Gastrocnemius medialis (tissue), 4 donors: ENCODE measurements around the gene ZNF710. TPM values are rescaled to one million over a fixed set of nuclear protein-coding genes. Genes with fewer than 3 reads are reported as not detected.

Source experiments
- ATAC-seq, 2 donors: fragments of 150-250 bp; one replicate each; pipeline ENCODE4 v1.9.1; 2016
- DNase-seq, 2 donors: peaks; one replicate each; pipeline ENCODE4 v3.0.0-alpha.2; 2019
- H3K27ac ChIP-seq, 4 donors: fragments of 200-600 bp; sonication (generic); 1 replicate in 1 of 4; 2 replicates in 3 of 4; pipeline ENCODE4 v1.5.1; 2016 to 2018; ENCODE audit warnings: mild to moderate bottlenecking in 2 of 4, moderate library complexity in 1 of 4
- H3K27me3 ChIP-seq, 3 donors: fragments of 200-600 bp; sonication (generic) in 2 of 3; 1 replicate in 1 of 3; 2 replicates in 2 of 3; pipeline versions ENCODE4 v1.5.1 to v1.6.0; 2016 to 2019; ENCODE audit warnings: mild to moderate bottlenecking in 1 of 3, moderate library complexity in 1 of 3
- H3K36me3 ChIP-seq, 2 donors: fragments of 200-600 bp; sonication (generic) in 1 of 2; one replicate each; pipeline ENCODE4 v1.5.1; 2017 to 2018
- H3K4me1 ChIP-seq, 2 donors: fragments of 200-600 bp; sonication (generic) in 1 of 2; one replicate each; pipeline ENCODE4 v1.5.1; 2016 to 2017; ENCODE audit warnings: mild to moderate bottlenecking in 2 of 2
- H3K4me3 ChIP-seq, 4 donors: fragments of 200-600 bp; sonication (generic) in 3 of 4; 1 replicate in 1 of 4; 2 replicates in 3 of 4; pipeline ENCODE4 v1.5.1; 2016 to 2019; ENCODE audit warnings: mild to moderate bottlenecking in 2 of 4
- H3K9me3 ChIP-seq, 3 donors: fragments of 200-600 bp; sonication (generic) in 2 of 3; 1 replicate in 1 of 3; 2 replicates in 2 of 3; pipeline ENCODE4 v1.5.1; 2016 to 2019
- POLR2A ChIP-seq, 2 donors: fragments of 450-650 bp; IDR thresholded peaks; one replicate each; pipeline ENCODE4 v1.6.1; 2017; ENCODE audit warnings: antibody characterized with exemption in 2 of 2, mild to moderate bottlenecking in 2 of 2, moderate library complexity in 2 of 2
- in situ Hi-C, 4 donors: fragments of 200-750 bp; cut with MboI; loops; one replicate each; pipeline versions ENCODE4 v1.15.0 to v1.8.0; 2017; ENCODE audit warnings: low sequenced_read_pairs in 4 of 4
- intact Hi-C: fragments of 100-400 bp; cut with DNase I; formaldehyde crosslinking; loops from one replicate; pipeline ENCODE4 v1.15.1; 2023; ENCODE audit warnings: low total_unique reads
- total RNA-seq, 4 donors: library from RNA; depleted of rRNA; stranded (reverse); fragments of >200 nt; gene quantifications; one replicate each; pipeline versions ENCODE4 v1.1.0 to v1.2.3, GENCODE V29; 2016
- TF ChIP-seq, protein P1 (sequence below), 5 experiments: fragments of 450-650 bp in 3 of 5; fragments of 200-600 bp in 2 of 5; sonication (generic) in 2 of 5; IDR thresholded peaks in 4 of 5; conservative IDR thresholded peaks in 1 of 5; 1 replicate in 4 of 5; 2 replicates in 1 of 5; pipeline ENCODE4 v1.5.1; 2016 to 2019; ENCODE audit warnings: antibody characterized with exemption in 5 of 5, mild to moderate bottlenecking in 3 of 5, moderate library complexity in 3 of 5

Gene ZNF710
- total RNA-seq, 4 donors from 2014 or later = 2.6 to 5.4 (median 3.2) TPM

DNA sequence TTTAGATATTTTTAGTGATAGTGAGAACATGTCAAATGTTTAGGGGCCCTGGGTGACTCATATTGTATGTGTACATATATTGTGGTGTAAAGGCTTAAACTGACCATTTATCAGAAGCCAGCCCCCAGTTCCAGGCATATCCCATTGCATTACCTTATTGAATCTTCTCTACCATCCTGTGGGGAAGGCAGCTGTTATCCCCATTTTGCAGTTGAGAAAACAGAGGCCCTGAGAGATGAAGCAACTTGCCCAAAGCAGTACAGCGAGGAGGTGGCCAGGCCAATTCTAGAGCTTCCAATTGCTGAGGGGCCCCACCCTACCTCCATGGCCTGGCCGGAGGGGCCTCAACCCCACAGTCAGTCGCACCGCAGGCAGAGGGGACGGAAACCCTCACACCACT lies 47.9 kb downstream of the ZNF710 start:
- H3K36me3 ChIP-seq = no peaks in the 10 kb centered on the region
- ATAC-seq (no peak), DNase-seq (no peak)
- TF ChIP-seq POLR2A (IDR thresholded peaks at IDR 0.05) = no peak
- TF ChIP-seq, protein P1, sequence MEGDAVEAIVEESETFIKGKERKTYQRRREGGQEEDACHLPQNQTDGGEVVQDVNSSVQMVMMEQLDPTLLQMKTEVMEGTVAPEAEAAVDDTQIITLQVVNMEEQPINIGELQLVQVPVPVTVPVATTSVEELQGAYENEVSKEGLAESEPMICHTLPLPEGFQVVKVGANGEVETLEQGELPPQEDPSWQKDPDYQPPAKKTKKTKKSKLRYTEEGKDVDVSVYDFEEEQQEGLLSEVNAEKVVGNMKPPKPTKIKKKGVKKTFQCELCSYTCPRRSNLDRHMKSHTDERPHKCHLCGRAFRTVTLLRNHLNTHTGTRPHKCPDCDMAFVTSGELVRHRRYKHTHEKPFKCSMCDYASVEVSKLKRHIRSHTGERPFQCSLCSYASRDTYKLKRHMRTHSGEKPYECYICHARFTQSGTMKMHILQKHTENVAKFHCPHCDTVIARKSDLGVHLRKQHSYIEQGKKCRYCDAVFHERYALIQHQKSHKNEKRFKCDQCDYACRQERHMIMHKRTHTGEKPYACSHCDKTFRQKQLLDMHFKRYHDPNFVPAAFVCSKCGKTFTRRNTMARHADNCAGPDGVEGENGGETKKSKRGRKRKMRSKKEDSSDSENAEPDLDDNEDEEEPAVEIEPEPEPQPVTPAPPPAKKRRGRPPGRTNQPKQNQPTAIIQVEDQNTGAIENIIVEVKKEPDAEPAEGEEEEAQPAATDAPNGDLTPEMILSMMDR (IDR thresholded peaks at IDR 0.05 in 4 of 5, conservative IDR thresholded peaks at IDR 0.05 in 1 of 5) = no peak
- H3K27me3 ChIP-seq = no peaks in the 10 kb centered on the region
- peaks cover 28 to 33% of the 10 kb centered on the region in 2 donors for H3K4me1 ChIP-seq
- in situ Hi-C loops (no loop called here), intact Hi-C loops (no loop called here)
- peak overlapping the region in 2 of 4 donors; percentile 75 to 81 for H3K27ac ChIP-seq
- H3K9me3 ChIP-seq = no peaks in the 10 kb centered on the region
- H3K4me3 ChIP-seq = no peak overlapping the region

- DNase-seq (no peak), ATAC-seq (no peak)
- intact Hi-C loops (no loop called here), in situ Hi-C loops (no loop called here)
- peak overlapping the region in 2 of 4 donors; percentile 3 to 23 for H3K27ac ChIP-seq
- H3K27me3 ChIP-seq = no peaks in the 10 kb centered on the region
- H3K4me3 ChIP-seq = no peak overlapping the region
- no peaks in the 10 kb centered on the region for H3K9me3 ChIP-seq
- TF ChIP-seq, protein P1 (IDR thresholded peaks at IDR 0.05 in 4 of 5, conservative IDR thresholded peaks at IDR 0.05 in 1 of 5) = no peak
- TF ChIP-seq POLR2A (IDR thresholded peaks at IDR 0.05) = peak in 1 of 2 donors; percentile 8
- H3K4me1 ChIP-seq = peaks cover 28 to 33% of the 10 kb centered on the region in 2 donors
- no peaks in the 10 kb centered on the region for H3K36me3 ChIP-seq
These were observed 48.8 kb downstream of the ZNF710 start for GRCh38 chr15:90049666-90050604.

DNA sequence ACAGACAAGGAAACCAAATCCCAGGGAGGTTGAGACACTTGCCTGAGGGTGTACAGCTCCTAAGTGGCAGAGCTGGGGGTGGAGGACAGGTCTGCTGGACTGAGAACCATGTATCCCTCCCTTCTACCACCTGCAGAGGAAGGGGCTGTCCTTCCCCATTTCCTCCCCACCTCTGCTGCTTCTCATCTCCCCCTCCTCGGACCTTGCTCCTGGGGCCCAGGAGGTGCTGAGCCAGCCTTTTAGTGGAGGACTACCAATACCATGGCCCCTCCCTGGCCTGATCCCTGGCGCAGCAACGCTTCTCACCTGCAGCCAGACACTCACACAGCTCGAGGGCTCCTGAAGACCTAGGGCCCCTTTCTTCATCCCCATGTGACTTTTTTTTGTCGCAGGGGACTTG lies 50.8 kb downstream of the ZNF710 start:
- intact Hi-C loops (no loop called here), in situ Hi-C loops (no loop called here)
- Histone ChIP-seq H3K27ac (no peak overlapping the region), H3K36me3 (no peaks in the 10 kb centered on the region), H3K9me3 (no peaks in the 10 kb centered on the region), H3K4me1 (peaks cover 19 to 27% of the 10 kb centered on the region in 2 donors), H3K4me3 (no peak overlapping the region), H3K27me3 (no peaks in the 10 kb centered on the region)
- ATAC-seq (no peak), DNase-seq (no peak)
- TF ChIP-seq POLR2A (IDR thresholded peaks at IDR 0.05) = no peak
- TF ChIP-seq, protein P1 (IDR thresholded peaks at IDR 0.05 in 4 of 5, conservative IDR thresholded peaks at IDR 0.05 in 1 of 5) = no peak

DNA sequence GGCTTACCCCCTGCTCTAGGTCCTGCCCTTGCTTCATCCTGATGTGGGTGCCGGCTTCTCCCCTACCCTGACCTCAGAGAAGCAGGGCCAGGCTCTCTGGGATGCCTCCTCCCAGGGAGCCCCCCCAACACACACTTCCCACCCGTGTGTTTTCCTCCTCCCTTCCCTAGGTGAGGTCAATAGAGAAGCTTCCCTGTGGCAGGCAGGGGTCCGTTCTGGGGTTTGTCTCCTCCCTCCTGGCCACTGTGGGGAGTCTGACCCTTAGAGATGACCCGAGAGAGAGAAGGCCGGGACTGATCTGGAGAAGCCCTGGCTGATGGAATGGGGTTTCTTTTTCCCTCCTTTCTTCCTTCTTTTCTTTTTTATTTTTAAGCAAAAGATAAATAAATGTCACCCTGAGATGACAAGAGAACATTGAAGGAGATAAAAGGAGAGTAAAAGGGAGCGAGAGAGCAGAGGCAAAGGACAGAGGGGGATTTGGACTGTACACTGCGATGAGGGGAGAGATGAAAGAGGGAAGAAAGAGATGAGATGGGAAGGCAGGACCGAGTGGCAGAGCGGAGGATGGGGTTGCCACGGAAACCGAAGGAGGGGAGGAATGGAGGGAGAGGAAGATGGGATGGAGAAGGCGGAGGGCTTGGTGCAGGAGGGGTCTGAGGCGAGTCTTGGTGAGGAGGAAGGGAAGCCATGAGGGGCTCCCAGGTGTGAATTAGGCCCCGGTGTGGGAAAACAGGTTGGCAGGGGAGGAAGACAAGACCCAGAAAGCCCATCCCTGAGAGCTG lies 52.8 kb downstream of the ZNF710 start:
- Histone ChIP-seq H3K4me3 (no peak overlapping the region), H3K4me1 (peaks cover 0 to 11% of the 10 kb centered on the region in 2 donors), H3K27me3 (no peaks in the 10 kb centered on the region), H3K9me3 (no peaks in the 10 kb centered on the region), H3K36me3 (no peaks in the 10 kb centered on the region), H3K27ac (no peak overlapping the region)
- in situ Hi-C loops = no loop called here
- no peak for ATAC-seq
- no peak for DNase-seq
- intact Hi-C loops = no loop called here
- TF ChIP-seq, protein P1 (IDR thresholded peaks at IDR 0.05 in 4 of 5, conservative IDR thresholded peaks at IDR 0.05 in 1 of 5) = no peak
- TF ChIP-seq POLR2A (IDR thresholded peaks at IDR 0.05) = no peak
